Stomach (tissue), 9 donors: ENCODE data around the gene CADPS. TPM values are rescaled to one million over a fixed set of nuclear protein-coding genes. Genes with fewer than 3 reads are reported as not detected.
A peak's percentile ranks its signal among the peaks of the same experiment; 100 is the strongest.

ENCODE experiments used
- DNase-seq, 2 donors: peaks; one replicate each; pipeline versions ENCODE4 v3.0.0 to v3.0.0-alpha.2; 2013 to 2019
- H3K27ac ChIP-seq, 5 donors: fragments of 200-600 bp in 4 of 5; sonication (generic) in 4 of 5; one replicate each; pipeline ENCODE4 v1.5.1; 2013 to 2019; ENCODE audit warnings: mild to moderate bottlenecking in 1 of 5, moderate library complexity in 1 of 5
- H3K27me3 ChIP-seq, 3 donors: fragments of 200-600 bp; sonication (generic); one replicate each; pipeline ENCODE4 v1.5.1; 2017 to 2019; ENCODE audit warnings: mixed run types in 1 of 3
- H3K36me3 ChIP-seq, 4 donors: fragments of 200-600 bp; sonication (generic); 1 replicate in 3 of 4; 2 replicates in 1 of 4; pipeline ENCODE4 v1.5.1; 2016 to 2019
- H3K4me1 ChIP-seq, 4 donors: fragments of 200-600 bp; sonication (generic); one replicate each; pipeline ENCODE4 v1.5.1; 2016 to 2019
- H3K4me3 ChIP-seq, 4 donors: fragments of 200-600 bp; sonication (generic) in 3 of 4; one replicate each; pipeline ENCODE4 v1.5.1; 2016 to 2019; ENCODE audit warnings: mild to moderate bottlenecking in 1 of 4
- H3K9me3 ChIP-seq, 4 donors: fragments of 200-600 bp; sonication (generic); one replicate each; pipeline ENCODE4 v1.5.1; 2016 to 2019
- EP300 ChIP-seq: sonication (generic); formaldehyde crosslinking; IDR thresholded peaks from one replicate; pipeline ENCODE4 v1.6.1; 2017; ENCODE audit warnings: antibody characterized with exemption
- POLR2A ChIP-seq, 4 donors: fragments of 450-650 bp; IDR thresholded peaks; one replicate each; pipeline ENCODE4 v1.6.1; 2016; ENCODE audit warnings: antibody characterized with exemption in 4 of 4, control low read depth in 2 of 4, mild to moderate bottlenecking in 1 of 4, moderate library complexity in 1 of 4
- POLR2AphosphoS5 ChIP-seq, 3 donors: sonication (generic); formaldehyde crosslinking; IDR thresholded peaks; one replicate each; pipeline ENCODE4 v1.6.1; 2016; ENCODE audit warnings: antibody characterized with exemption in 3 of 3
- WGBS, 5 donors: extraction: QIAGEN DNeasy Blood & Tissue Kit in 3 of 5; methylation state at CpG; one replicate each; pipeline versions ENCODE4 v1.1.5 to v1.1.7; 2013 to 2018; 5-methylcytosine and 5-hydroxymethylcytosine counted together
- intact Hi-C: fragments of 100-400 bp; cut with DNase I; formaldehyde crosslinking; loops from one replicate; pipeline ENCODE4 v1.15.1; 2023; ENCODE audit warnings: low total_unique reads
- polyA plus RNA-seq, 3 donors: library from polyadenylated mRNA; stranded (reverse); fragments of 200-250 nt; gene quantifications; one replicate each; pipeline ENCODE4 v1.2.3, GENCODE V29; 2013
- total RNA-seq, 5 donors: library from RNA; depleted of rRNA; stranded (reverse); fragments of >200 nt; gene quantifications; one replicate each; pipeline versions ENCODE4 v1.1.0 to v1.2.3, GENCODE V29; 2014 to 2016
- TF ChIP-seq, protein P1 (sequence below), 7 experiments: fragments of 450-650 bp in 4 of 7; fragments of 200-600 bp in 3 of 7; sonication (generic) in 3 of 7; IDR thresholded peaks; one replicate each; pipeline ENCODE4 v1.5.1; 2016 to 2019; ENCODE audit warnings: antibody characterized with exemption in 7 of 7, control low read depth in 2 of 7, mild to moderate bottlenecking in 1 of 7
- donor health status: healthy with polysubstance abuse.
- donor health status: Bipolar disorder and iron deficiency.
- donor health status: healthy.

CADPS gene
- total and polyA plus RNA-seq, 8 donors = 0.58 to 32.2 (median 3.4) TPM

DNA sequence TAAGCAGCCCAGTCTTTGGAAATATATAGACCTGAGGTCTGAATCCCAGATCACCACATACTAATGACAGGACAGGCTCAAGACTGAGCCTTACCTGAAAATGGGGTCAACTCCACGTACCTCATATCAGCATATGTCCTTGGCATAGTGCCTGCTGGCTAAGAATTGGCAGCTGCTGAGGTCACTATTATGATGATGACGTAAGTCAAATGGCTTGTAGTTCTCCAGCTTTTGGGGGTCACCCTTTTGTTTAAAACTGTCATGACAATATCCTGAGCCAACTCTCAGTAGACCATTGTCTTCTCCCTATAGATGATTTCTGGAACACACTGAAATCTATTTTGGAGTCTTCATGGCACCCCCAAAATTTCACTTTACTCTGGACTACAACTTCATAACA is 16.8 kb upstream of the CADPS start:
- DNase-seq = no peak
- peaks cover 0 to 4% (median 0%) of the 10 kb centered on the region in 3 donors for H3K27me3 ChIP-seq
- intact Hi-C loops = no loop called here
- H3K4me3 ChIP-seq = no peak overlapping the region
- TF ChIP-seq EP300 (no peak), POLR2A (IDR thresholded peaks at IDR 0.05) (no peak), POLR2AphosphoS5 (IDR thresholded peaks at IDR 0.05) (no peak)
- TF ChIP-seq, protein P1, sequence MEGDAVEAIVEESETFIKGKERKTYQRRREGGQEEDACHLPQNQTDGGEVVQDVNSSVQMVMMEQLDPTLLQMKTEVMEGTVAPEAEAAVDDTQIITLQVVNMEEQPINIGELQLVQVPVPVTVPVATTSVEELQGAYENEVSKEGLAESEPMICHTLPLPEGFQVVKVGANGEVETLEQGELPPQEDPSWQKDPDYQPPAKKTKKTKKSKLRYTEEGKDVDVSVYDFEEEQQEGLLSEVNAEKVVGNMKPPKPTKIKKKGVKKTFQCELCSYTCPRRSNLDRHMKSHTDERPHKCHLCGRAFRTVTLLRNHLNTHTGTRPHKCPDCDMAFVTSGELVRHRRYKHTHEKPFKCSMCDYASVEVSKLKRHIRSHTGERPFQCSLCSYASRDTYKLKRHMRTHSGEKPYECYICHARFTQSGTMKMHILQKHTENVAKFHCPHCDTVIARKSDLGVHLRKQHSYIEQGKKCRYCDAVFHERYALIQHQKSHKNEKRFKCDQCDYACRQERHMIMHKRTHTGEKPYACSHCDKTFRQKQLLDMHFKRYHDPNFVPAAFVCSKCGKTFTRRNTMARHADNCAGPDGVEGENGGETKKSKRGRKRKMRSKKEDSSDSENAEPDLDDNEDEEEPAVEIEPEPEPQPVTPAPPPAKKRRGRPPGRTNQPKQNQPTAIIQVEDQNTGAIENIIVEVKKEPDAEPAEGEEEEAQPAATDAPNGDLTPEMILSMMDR (IDR thresholded peaks at IDR 0.05) = no peak
- no peak overlapping the region for H3K27ac ChIP-seq
- H3K4me1 ChIP-seq = no peaks in the 10 kb centered on the region
- 48 to 65% (median 57%) methylated on average over 2 of the region's 2 CpGs for WGBS, 5 donors
- no peaks in the 10 kb centered on the region for H3K9me3 ChIP-seq
- H3K36me3 ChIP-seq = no peaks in the 10 kb centered on the region

DNA sequence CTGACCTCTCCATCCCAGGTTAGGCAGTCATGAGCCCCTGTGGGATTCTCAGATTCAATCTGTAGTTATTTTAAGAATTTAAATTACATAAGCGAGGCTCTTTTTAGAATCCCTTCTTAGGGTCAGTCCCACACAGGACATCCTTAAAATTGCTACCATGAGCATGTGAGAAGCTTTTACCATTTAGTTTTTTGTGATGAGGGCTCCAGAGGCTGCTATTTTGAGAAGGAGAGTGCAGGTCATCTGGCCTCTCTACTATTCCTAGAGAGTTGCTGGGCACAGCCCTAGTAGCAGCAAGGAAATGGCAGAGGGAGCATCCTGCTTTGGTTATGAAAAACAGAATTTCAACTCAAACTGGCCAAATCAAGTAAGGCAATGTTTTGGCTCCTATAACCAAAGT is 13.6 kb upstream of the CADPS start:
- no peak for TF ChIP-seq EP300
- TF ChIP-seq, protein P1 (IDR thresholded peaks at IDR 0.05) = no peak
- no peak for TF ChIP-seq POLR2AphosphoS5 (IDR thresholded peaks at IDR 0.05)
- TF ChIP-seq POLR2A (IDR thresholded peaks at IDR 0.05) = no peak
- intact Hi-C loops = no loop called here
- Histone ChIP-seq H3K9me3 (no peaks in the 10 kb centered on the region), H3K4me3 (no peak overlapping the region), H3K27me3 (peaks cover 0 to 4% (median 0%) of the 10 kb centered on the region in 3 donors), H3K4me1 (no peaks in the 10 kb centered on the region), H3K36me3 (no peaks in the 10 kb centered on the region), H3K27ac (no peak overlapping the region)
- WGBS, 5 donors = 68 to 93% (median 83%) methylated on average over 1 of the region's 1 CpG
- no peak for DNase-seq

DNA sequence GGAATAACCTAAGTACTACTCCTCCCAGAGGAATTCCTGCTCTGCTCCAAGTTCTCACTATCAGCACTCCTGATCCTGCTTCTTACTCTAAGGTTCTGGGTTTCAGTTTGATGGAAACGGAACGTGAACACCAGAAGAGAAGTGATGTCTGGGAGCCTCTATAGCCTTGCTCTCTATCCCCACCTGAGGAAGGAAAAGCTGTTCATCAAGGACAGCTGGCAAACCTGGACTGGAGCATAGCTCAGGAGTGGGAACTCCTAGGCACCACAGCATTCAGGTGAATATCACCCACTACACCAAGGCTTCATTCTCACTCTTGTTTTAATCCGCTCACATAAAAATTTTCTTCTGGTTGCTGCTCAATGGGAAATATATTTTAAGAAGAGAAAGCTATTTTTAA is 13.0 kb upstream of the CADPS start:
- Histone ChIP-seq H3K9me3 (no peaks in the 10 kb centered on the region), H3K27ac (no peak overlapping the region), H3K27me3 (peaks cover 0 to 4% (median 0%) of the 10 kb centered on the region in 3 donors), H3K36me3 (no peaks in the 10 kb centered on the region), H3K4me1 (no peaks in the 10 kb centered on the region), H3K4me3 (no peak overlapping the region)
- no peak for TF ChIP-seq EP300
- WGBS, 5 donors = 27 to 37% (median 31%) methylated on average over 3 of the region's 3 CpGs
- intact Hi-C loops = no loop called here
- peak in 1 of 2 donors; percentile 7 for DNase-seq

DNA sequence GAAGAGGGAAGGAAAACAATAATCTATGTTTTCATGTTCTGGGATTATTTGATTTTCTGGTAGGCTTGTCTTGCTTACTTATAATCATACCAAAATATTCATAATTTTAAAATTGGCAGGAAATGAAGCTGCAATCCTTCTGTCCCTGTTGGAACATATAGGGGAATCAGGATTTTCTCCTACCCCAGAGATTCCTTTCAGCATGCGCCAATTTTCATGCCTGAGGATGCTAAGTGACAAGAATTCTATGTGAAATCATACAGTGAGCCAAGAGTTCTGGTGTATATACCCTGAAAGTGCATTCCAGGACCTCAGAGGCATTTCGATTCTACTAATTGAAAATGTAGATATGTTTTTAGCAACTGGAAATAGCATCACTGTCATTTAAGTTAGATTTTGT is 9.9 kb upstream of the CADPS start:
- H3K9me3 ChIP-seq = no peaks in the 10 kb centered on the region
- no peaks in the 10 kb centered on the region for H3K4me1 ChIP-seq
- H3K36me3 ChIP-seq = no peaks in the 10 kb centered on the region
- H3K27ac ChIP-seq = no peak overlapping the region
- DNase-seq = no peak
- H3K4me3 ChIP-seq = no peak overlapping the region
- peaks cover 0 to 8% (median 0%) of the 10 kb centered on the region in 3 donors for H3K27me3 ChIP-seq
- intact Hi-C loops = no loop called here
- WGBS, 5 donors = 71 to 87% (median 73%) methylated on average over 2 of the region's 2 CpGs
- TF ChIP-seq POLR2AphosphoS5 (IDR thresholded peaks at IDR 0.05) (no peak), POLR2A (IDR thresholded peaks at IDR 0.05) (no peak), EP300 (no peak)
- TF ChIP-seq, protein P1 (IDR thresholded peaks at IDR 0.05) = no peak

DNA sequence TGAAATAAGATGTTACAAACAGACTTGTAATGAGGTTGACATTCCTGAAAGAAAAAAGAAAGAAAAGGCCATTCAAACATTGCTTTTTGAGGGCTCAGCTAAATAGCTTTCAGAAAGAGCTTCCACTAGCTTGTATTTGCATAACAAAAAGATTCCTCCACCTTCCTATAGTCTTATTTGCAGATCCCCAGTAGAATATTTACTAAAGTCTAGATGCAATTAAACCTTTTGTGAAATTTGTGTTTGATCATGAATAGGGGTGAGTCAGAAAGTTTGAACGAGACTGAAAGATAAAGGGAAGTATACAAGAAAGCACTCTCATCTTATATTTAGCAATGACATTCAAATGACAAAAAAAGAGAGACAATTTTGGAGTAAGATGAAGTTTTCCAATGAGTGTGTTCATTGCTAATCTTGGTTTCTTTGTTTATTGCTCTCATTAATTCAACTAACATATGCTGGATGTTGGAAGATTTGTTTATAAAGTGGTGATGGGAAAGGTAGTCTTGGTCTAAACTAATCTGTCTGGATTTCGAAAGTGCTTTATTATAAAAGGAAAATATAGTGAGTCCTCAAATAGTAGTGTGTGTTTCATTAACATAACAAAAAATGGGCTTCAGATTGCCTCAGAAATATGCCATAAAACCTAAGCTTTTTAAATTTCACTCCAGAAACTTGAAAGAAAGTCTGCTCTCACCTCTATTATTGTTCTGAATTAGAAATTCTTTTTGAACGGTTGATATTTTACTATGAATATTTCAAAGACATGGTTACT is 9.1 kb upstream of the CADPS start:
- Histone ChIP-seq H3K36me3 (no peaks in the 10 kb centered on the region), H3K27ac (no peak overlapping the region), H3K4me3 (no peak overlapping the region), H3K9me3 (no peaks in the 10 kb centered on the region), H3K27me3 (peaks cover 0 to 8% (median 0%) of the 10 kb centered on the region in 3 donors), H3K4me1 (no peaks in the 10 kb centered on the region)
- WGBS, 5 donors = 19 to 27% (median 22%) methylated on average over 3 of the region's 3 CpGs
- intact Hi-C loops = no loop called here
- TF ChIP-seq POLR2AphosphoS5 (IDR thresholded peaks at IDR 0.05) (no peak), POLR2A (IDR thresholded peaks at IDR 0.05) (no peak), EP300 (no peak)
- TF ChIP-seq, protein P1 (IDR thresholded peaks at IDR 0.05) = no peak
- no peak for DNase-seq
